Natural killer cell (primary cell): ENCODE measurements around the gene ZNF41. TPM values are rescaled to one million over a fixed set of nuclear protein-coding genes. Genes with fewer than 3 reads are reported as not detected.
"Not testable (repeated sequence)": the region's sequence is repeated elsewhere in the genome, so short reads cannot be mapped to it uniquely, and the experiment has no call there.

ENCODE experiments used
- ATAC-seq, 3 donors: fragments of 150-1000 bp in 2 of 3; fragments of 200-7000 bp in 1 of 3; cut with Tn5 transposase; 1 replicate in 1 of 3; 2 replicates in 2 of 3; pipeline ENCODE4 v1.10.0; 2021; ENCODE audit warnings: mild to moderate bottlenecking in 2 of 3, moderate library complexity in 2 of 3
- DNase-seq, 2 donors: peaks; one replicate each; pipeline versions ENCODE4 v3.0.0 to v3.0.0-alpha.2; 2013 to 2021; ENCODE audit warnings: mixed read lengths in 1 of 2
- H3K27ac ChIP-seq: one replicate; pipeline ENCODE4 v1.5.1; 2013; ENCODE audit warnings: mild to moderate bottlenecking, low read length
- H3K27me3 ChIP-seq: one replicate; pipeline ENCODE4 v1.6.1; 2013; ENCODE audit warnings: low read length; ENCODE audit not compliant: control insufficient read depth, insufficient read depth
- H3K36me3 ChIP-seq: one replicate; pipeline ENCODE4 v1.6.1; 2013; ENCODE audit warnings: low read length; ENCODE audit not compliant: control insufficient read depth, insufficient read depth
- H3K4me1 ChIP-seq: one replicate; pipeline ENCODE4 v1.6.1; 2013; ENCODE audit warnings: low read length; ENCODE audit not compliant: control insufficient read depth, insufficient read depth
- H3K4me3 ChIP-seq: one replicate; pipeline ENCODE4 v1.5.1; 2013; ENCODE audit warnings: low read length
- H3K9me3 ChIP-seq: one replicate; pipeline ENCODE4 v1.6.1; 2013; ENCODE audit warnings: low read length; ENCODE audit not compliant: control insufficient read depth, insufficient read depth
- H3K27ac Mint-ChIP-seq, 2 donors: one replicate each; pipeline ENCODE4 v1.8.0; 2022; ENCODE audit warnings: mild to moderate bottlenecking in 2 of 2, mixed read lengths in 2 of 2, moderate library complexity in 1 of 2
- H3K27me3 Mint-ChIP-seq, 2 donors: one replicate each; pipeline ENCODE4 v1.8.0; 2022; ENCODE audit warnings: low read depth in 2 of 2, mixed read lengths in 2 of 2
- H3K36me3 Mint-ChIP-seq: one replicate; pipeline ENCODE4 v1.8.0; 2022; ENCODE audit warnings: mixed read lengths
- H3K4me1 Mint-ChIP-seq, 2 donors: one replicate each; pipeline ENCODE4 v1.8.0; 2022; ENCODE audit warnings: mixed read lengths in 2 of 2
- H3K4me3 Mint-ChIP-seq: one replicate; pipeline ENCODE4 v1.8.0; 2022; ENCODE audit warnings: mild to moderate bottlenecking, moderate library complexity, mixed read lengths
- H3K9me3 Mint-ChIP-seq, 2 donors: one replicate each; pipeline ENCODE4 v1.8.0; 2022; ENCODE audit warnings: mixed read lengths in 2 of 2
- CTCF ChIP-seq: fragments of 200-600 bp; IDR thresholded peaks from one replicate; pipeline ENCODE4 v1.8.0; 2022; ENCODE audit warnings: antibody characterized with exemption
- WGBS: methylation state at CpG from one replicate; pipeline ENCODE4 v1.1.7; 2013; ENCODE audit warnings: missing lambda C conversion rate; ENCODE audit not compliant: insufficient coverage; 5-methylcytosine and 5-hydroxymethylcytosine counted together
- intact Hi-C: fragments of 100-400 bp; cut with micrococcal nuclease; formaldehyde crosslinking; loops from one replicate; pipeline ENCODE4 v1.14.2; 2022
- total RNA-seq, 4 donors: library from RNA; stranded (reverse); fragments of 120-200 nt in 1 of 4; gene quantifications; one replicate each; pipeline versions ENCODE4 v1.2.3 to v1.2.4, GENCODE V29; 2013 to 2022

ZNF41 gene
- total RNA-seq, 3 donors from 2014 or later (not counting 1 experiment from before 2014, with no cell fraction given), result 7.9 to 11.8 (median 10.0) TPM

- Histone ChIP-seq H3K4me1 (peaks cover 12% of the 10 kb centered on the region), H3K36me3 (no peaks in the 10 kb centered on the region), H3K27ac (no peak overlapping the region), H3K9me3 (no peaks in the 10 kb centered on the region), H3K4me3 (no peak overlapping the region), H3K27me3 (no peaks in the 10 kb centered on the region)
- Mint-ChIP-seq H3K4me3 (no peak overlapping the region), H3K27ac (peak overlapping the region in 1 of 2 donors; percentile 70), H3K9me3 (no peaks in the 10 kb centered on the region), H3K27me3 (peaks cover 0 to 7% of the 10 kb centered on the region in 2 donors), H3K4me1 (peaks cover 18 to 20% of the 10 kb centered on the region in 2 donors), H3K36me3 (no peaks in the 10 kb centered on the region)
- TF ChIP-seq CTCF, result no peak
- ATAC-seq, result peak in 2 of 3 donors; percentile 40 to 41
- DNase-seq, result peak in 1 of 2 donors; percentile 4
- intact Hi-C loops, result no loop called here
- WGBS, result 84% methylated on average over 8 of the region's 8 CpGs
Measured at GRCh38 chrX:47515941-47516665, 33.1 kb upstream of the ZNF41 start.

- Mint-ChIP-seq H3K27me3 (peaks cover 0 to 7% of the 10 kb centered on the region in 2 donors), H3K4me3 (peak overlapping the region; percentile 0), H3K9me3 (no peaks in the 10 kb centered on the region), H3K4me1 (peaks cover 18 to 20% of the 10 kb centered on the region in 2 donors), H3K36me3 (no peaks in the 10 kb centered on the region), H3K27ac (no peak overlapping the region)
- H3K4me3 ChIP-seq, result no peak overlapping the region
- no peak for ATAC-seq
- no peak for DNase-seq
- WGBS, result 93% methylated on average over 6 of the region's 7 CpGs
- no peak for TF ChIP-seq CTCF
- no peaks in the 10 kb centered on the region for H3K36me3 ChIP-seq
- H3K27me3 ChIP-seq, result no peaks in the 10 kb centered on the region
- intact Hi-C loops, result no loop called here
- H3K9me3 ChIP-seq, result no peaks in the 10 kb centered on the region
- H3K4me1 ChIP-seq, result peaks cover 12% of the 10 kb centered on the region
- no peak overlapping the region for H3K27ac ChIP-seq
Measured at GRCh38 chrX:47514533-47515235, 31.7 kb upstream of the ZNF41 start.

- 2% methylated on average over 24 of the region's 70 CpGs for WGBS
Measured at GRCh38 chrX:47513034-47513965, 30.3 kb upstream of the ZNF41 start.

GRCh38 chrX:47512383-47512782 is 29.4 kb upstream of the ZNF41 start:
- Mint-ChIP-seq H3K27ac (peak overlapping the region; percentile 75 to 90), H3K4me3 (peak overlapping the region; percentile 69), H3K4me1 (peaks cover 18 to 20% of the 10 kb centered on the region in 2 donors)
- H3K9me3 Mint-ChIP-seq, H3K27me3 Mint-ChIP-seq, intact Hi-C loops, H3K36me3 Mint-ChIP-seq, H3K4me3 ChIP-seq, H3K36me3 ChIP-seq, H3K27me3 ChIP-seq, ATAC-seq, H3K27ac ChIP-seq, DNase-seq, H3K9me3 ChIP-seq: not testable (repeated sequence)
- 43% methylated on average over 1 of the region's 6 CpGs for WGBS
- peaks cover 12% of the 10 kb centered on the region for H3K4me1 ChIP-seq

More at GRCh38 chrX:47513034-47513965, 30.3 kb upstream of the ZNF41 start:
- H3K36me3 ChIP-seq, H3K36me3 Mint-ChIP-seq, intact Hi-C loops, H3K27ac ChIP-seq, H3K27me3 ChIP-seq, H3K9me3 Mint-ChIP-seq, H3K9me3 ChIP-seq, H3K27me3 Mint-ChIP-seq: not testable (repeated sequence)
- peak overlapping the region; percentile 47 for H3K4me3 ChIP-seq
- peaks cover 12% of the 10 kb centered on the region for H3K4me1 ChIP-seq
- H3K4me3 Mint-ChIP-seq, result peak overlapping the region; percentile 89
- peak in 1 of 2 donors; percentile 25 for DNase-seq
- peak; percentile 73 to 78 (median 76) for ATAC-seq
- peaks cover 18 to 20% of the 10 kb centered on the region in 2 donors for H3K4me1 Mint-ChIP-seq
- peak overlapping the region; percentile 75 to 90 for H3K27ac Mint-ChIP-seq
